OCI-LY3 (cell line): ENCODE results near the gene TMEM185B.

Experiments used
- EZH2phosphoT487 ChIP-seq: fragments of 200-600 bp; shearing (Covaris generic); IDR thresholded peaks from 2 replicates; pipeline ENCODE4 v1.6.1; 2018; ENCODE audit warnings: antibody characterized with exemption, mixed run types, low read depth
- TF ChIP-seq, protein P1 (sequence below): fragments of 200-600, 300-600 bp; sonication (generic); IDR thresholded peaks from 2 replicates; pipeline ENCODE4 v1.5.1; 2014; ENCODE audit warnings: antibody characterized with exemption, low read length, low read depth

DNA sequence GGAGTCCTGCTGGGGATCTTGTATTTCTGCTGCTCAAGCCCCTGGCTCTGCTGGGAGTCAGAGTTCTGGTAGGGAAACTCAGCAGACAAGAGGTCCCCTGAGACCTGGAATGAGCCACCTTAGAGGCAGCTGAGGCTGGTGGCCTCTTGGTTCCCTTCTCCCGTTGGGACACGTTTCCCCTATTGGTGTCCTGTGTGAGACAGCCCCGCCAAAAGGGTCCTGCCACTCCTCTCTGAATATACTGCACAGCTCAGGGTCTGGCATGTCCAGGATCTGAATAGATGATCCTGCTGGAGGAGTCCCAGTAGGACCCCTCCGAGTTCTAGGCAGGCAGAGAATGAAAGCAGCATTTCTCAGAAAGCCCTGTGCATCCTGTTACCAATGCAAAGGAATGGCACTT, 27.4 kb upstream of the TMEM185B start:
- TF ChIP-seq, protein P1, sequence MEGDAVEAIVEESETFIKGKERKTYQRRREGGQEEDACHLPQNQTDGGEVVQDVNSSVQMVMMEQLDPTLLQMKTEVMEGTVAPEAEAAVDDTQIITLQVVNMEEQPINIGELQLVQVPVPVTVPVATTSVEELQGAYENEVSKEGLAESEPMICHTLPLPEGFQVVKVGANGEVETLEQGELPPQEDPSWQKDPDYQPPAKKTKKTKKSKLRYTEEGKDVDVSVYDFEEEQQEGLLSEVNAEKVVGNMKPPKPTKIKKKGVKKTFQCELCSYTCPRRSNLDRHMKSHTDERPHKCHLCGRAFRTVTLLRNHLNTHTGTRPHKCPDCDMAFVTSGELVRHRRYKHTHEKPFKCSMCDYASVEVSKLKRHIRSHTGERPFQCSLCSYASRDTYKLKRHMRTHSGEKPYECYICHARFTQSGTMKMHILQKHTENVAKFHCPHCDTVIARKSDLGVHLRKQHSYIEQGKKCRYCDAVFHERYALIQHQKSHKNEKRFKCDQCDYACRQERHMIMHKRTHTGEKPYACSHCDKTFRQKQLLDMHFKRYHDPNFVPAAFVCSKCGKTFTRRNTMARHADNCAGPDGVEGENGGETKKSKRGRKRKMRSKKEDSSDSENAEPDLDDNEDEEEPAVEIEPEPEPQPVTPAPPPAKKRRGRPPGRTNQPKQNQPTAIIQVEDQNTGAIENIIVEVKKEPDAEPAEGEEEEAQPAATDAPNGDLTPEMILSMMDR = no peak
- TF ChIP-seq EZH2phosphoT487 = no peak
